ENCODE measurements around the gene PALLD.

- TF ChIP-seq, protein P1, sequence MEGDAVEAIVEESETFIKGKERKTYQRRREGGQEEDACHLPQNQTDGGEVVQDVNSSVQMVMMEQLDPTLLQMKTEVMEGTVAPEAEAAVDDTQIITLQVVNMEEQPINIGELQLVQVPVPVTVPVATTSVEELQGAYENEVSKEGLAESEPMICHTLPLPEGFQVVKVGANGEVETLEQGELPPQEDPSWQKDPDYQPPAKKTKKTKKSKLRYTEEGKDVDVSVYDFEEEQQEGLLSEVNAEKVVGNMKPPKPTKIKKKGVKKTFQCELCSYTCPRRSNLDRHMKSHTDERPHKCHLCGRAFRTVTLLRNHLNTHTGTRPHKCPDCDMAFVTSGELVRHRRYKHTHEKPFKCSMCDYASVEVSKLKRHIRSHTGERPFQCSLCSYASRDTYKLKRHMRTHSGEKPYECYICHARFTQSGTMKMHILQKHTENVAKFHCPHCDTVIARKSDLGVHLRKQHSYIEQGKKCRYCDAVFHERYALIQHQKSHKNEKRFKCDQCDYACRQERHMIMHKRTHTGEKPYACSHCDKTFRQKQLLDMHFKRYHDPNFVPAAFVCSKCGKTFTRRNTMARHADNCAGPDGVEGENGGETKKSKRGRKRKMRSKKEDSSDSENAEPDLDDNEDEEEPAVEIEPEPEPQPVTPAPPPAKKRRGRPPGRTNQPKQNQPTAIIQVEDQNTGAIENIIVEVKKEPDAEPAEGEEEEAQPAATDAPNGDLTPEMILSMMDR (IDR thresholded peaks at IDR 0.05) = no peak
- TF ChIP-seq POLR2AphosphoS5 (IDR thresholded peaks at IDR 0.05; ENCODE audit: low read depth, low read length) = no peak
Measured at GRCh38 chr4:168504526-168504925, 7.7 kb downstream of the PALLD start.

Data from Panc1 (cell line).